Measurements from ENCODE around the gene B4GALT1. TPM values are rescaled to one million over a fixed set of nuclear protein-coding genes. Genes with fewer than 3 reads are reported as not detected.

Gene B4GALT1
- total RNA-seq, 4 donors from 2014 or later = 42.3 to 60.4 (median 47.9) TPM

GRCh38 chr9:33137781-33138264 lies 29.3 kb downstream of the B4GALT1 start:
- Histone ChIP-seq H3K27ac (peak overlapping the region in 1 of 4 donors; percentile 28), H3K4me1 (peaks cover 47 to 98% (median 62%) of the 10 kb centered on the region in 3 donors), H3K27me3 (no peaks in the 10 kb centered on the region), H3K4me3 (no peak overlapping the region), H3K36me3 (peaks cover 9 to 27% (median 13%) of the 10 kb centered on the region in 3 donors), H3K9me3 (no peaks in the 10 kb centered on the region)
- intact Hi-C loops (cut with DNase I) = no loop called here
- 79 to 82% methylated on average over 4 to 5 of the region's 11 CpGs for WGBS, 2 donors
- no peak for TF ChIP-seq POLR2A (IDR thresholded peaks at IDR 0.05)
- DNase-seq = no peak

DNA sequence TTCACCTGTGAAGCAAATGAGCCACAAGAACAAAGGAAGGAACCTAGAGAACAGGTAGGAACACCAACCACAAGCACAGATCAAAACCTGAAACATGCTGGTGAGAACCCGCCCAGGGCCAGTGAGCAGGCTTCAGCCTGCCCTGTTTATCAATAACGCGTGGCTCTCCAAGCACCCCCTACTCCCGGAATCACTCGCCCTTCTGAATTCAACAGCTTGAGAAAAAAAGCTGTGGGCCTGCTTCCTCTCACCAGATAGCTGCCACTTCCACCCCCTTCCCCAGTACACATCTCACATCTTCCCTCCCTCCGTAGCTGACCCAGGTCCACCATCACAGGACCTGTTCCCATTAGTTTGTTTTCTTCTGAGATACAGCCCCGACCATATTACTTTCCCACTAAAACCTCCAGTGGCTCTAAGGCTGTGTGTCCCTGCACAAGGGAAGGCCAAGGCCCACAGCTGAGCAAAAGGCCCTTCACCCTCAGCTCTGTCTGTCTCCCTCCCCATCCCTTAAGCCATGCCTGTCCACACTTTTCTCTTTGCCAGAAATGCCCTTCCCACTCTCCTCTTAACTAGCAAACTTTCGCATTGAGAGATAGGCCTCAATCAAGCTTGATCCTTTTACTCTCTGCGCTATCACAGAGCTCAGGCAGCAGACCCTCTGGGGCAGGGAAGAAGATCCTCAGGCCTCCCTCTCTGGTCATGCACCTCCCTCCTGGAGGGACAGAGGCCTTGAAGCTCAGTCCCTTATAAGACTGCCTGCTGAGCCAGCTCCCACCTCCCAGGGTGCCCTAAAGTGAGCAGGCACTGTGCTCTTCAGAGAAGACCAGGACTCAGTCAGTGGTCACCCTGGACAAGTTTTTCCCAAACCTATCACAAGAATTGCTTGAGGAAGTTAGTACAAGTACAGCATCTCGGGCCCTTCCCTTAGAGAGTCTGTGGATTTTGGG lies 30.1 kb downstream of the B4GALT1 start:
- Histone ChIP-seq H3K4me1 (peaks cover 54 to 99% (median 63%) of the 10 kb centered on the region in 3 donors), H3K27ac (peak overlapping the region; percentile 25 to 40 (median 31)), H3K36me3 (peaks cover 13 to 35% (median 15%) of the 10 kb centered on the region in 3 donors), H3K4me3 (no peak overlapping the region), H3K27me3 (no peaks in the 10 kb centered on the region), H3K9me3 (no peaks in the 10 kb centered on the region)
- no peak for DNase-seq
- WGBS, 2 donors = 52 to 63% methylated on average over 9 of the region's 10 CpGs
- intact Hi-C loops (cut with DNase I) = no loop called here
- no peak for TF ChIP-seq POLR2A (IDR thresholded peaks at IDR 0.05)
- TF ChIP-seq, protein P1, sequence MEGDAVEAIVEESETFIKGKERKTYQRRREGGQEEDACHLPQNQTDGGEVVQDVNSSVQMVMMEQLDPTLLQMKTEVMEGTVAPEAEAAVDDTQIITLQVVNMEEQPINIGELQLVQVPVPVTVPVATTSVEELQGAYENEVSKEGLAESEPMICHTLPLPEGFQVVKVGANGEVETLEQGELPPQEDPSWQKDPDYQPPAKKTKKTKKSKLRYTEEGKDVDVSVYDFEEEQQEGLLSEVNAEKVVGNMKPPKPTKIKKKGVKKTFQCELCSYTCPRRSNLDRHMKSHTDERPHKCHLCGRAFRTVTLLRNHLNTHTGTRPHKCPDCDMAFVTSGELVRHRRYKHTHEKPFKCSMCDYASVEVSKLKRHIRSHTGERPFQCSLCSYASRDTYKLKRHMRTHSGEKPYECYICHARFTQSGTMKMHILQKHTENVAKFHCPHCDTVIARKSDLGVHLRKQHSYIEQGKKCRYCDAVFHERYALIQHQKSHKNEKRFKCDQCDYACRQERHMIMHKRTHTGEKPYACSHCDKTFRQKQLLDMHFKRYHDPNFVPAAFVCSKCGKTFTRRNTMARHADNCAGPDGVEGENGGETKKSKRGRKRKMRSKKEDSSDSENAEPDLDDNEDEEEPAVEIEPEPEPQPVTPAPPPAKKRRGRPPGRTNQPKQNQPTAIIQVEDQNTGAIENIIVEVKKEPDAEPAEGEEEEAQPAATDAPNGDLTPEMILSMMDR (IDR thresholded peaks at IDR 0.05) = no peak

- H3K9me3 ChIP-seq = no peaks in the 10 kb centered on the region
- WGBS, 2 donors = 34 to 57% methylated on average over 3 to 5 of the region's 8 CpGs
- TF ChIP-seq POLR2A (IDR thresholded peaks at IDR 0.05) = no peak
- TF ChIP-seq, protein P1 (IDR thresholded peaks at IDR 0.05) = no peak
- intact Hi-C loops (cut with DNase I) = no loop called here
- H3K36me3 ChIP-seq = peaks cover 13 to 44% (median 15%) of the 10 kb centered on the region in 3 donors
- H3K27ac ChIP-seq = peak overlapping the region in 2 of 4 donors; percentile 18 to 60
- no peak for DNase-seq
- H3K27me3 ChIP-seq = no peaks in the 10 kb centered on the region
- peaks cover 55 to 99% (median 56%) of the 10 kb centered on the region in 3 donors for H3K4me1 ChIP-seq
- no peak overlapping the region for H3K4me3 ChIP-seq
These were observed 31.6 kb downstream of the B4GALT1 start for GRCh38 chr9:33135470-33135958.

DNA sequence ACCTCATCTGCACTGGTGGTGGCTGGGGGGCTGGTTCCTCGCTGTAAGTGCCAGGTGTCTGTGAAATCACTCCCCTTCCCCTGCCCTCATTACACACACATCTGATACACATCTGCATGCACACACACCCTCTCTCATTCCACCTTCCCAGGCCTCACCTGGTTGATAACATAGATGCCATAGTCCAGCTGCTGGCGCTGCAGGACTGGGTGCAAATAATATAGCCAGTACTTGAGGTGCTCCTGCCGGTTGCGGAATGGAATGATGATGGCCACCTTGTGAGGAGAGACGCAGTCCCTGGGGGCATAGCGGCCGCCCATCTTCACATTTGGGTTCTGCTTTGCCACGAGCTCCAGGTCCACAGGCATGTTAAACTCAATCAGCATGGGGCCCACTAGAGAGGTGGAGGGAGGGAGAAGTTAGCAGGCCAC lies 32.1 kb downstream of the B4GALT1 start:
- Histone ChIP-seq H3K27me3 (no peaks in the 10 kb centered on the region), H3K4me3 (no peak overlapping the region), H3K36me3 (peaks cover 13 to 45% (median 15%) of the 10 kb centered on the region in 3 donors), H3K4me1 (peaks cover 53 to 99% (median 57%) of the 10 kb centered on the region in 3 donors), H3K27ac (peak overlapping the region in 2 of 4 donors; percentile 18 to 60), H3K9me3 (no peaks in the 10 kb centered on the region)
- TF ChIP-seq, protein P1 (IDR thresholded peaks at IDR 0.05) = no peak
- no peak for TF ChIP-seq POLR2A (IDR thresholded peaks at IDR 0.05)
- intact Hi-C loops (cut with DNase I) = no loop called here
- DNase-seq = no peak
- WGBS, 2 donors = 83 to 94% methylated on average over 1 to 8 of the region's 8 CpGs

DNA sequence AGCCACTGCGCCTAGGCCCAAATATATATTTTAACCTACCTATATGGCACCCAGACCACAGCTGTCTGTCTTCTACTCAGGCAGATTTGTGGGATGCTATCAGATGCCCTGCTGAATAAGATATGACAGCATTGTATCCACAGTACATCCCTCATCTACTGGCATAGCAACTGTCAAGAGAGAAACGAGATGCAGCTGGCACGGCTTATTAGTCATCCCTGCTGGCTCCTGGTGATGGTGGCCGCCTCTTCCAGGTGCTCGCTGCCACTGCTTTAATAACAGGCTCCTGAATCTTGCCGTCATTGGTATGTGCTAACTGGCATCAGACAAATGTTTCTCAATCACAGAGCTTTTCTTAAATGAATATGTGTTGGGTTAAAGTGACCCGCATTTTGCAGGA lies 34.0 kb downstream of the B4GALT1 start:
- Histone ChIP-seq H3K4me1 (peaks cover 44 to 94% (median 52%) of the 10 kb centered on the region in 3 donors), H3K36me3 (peaks cover 13 to 64% (median 15%) of the 10 kb centered on the region in 3 donors), H3K4me3 (no peak overlapping the region), H3K27ac (no peak overlapping the region), H3K27me3 (no peaks in the 10 kb centered on the region), H3K9me3 (no peaks in the 10 kb centered on the region)
- DNase-seq = no peak
- intact Hi-C loops (cut with DNase I) = no loop called here
- 57 to 70% methylated on average over 6 to 7 of the region's 7 CpGs for WGBS, 2 donors
- TF ChIP-seq, protein P1 (IDR thresholded peaks at IDR 0.05) = no peak
